Progenitor cell of endocrine pancreas (in vitro differentiated cells): ENCODE measurements around the gene SRP68. TPM values are rescaled to one million over a fixed set of nuclear protein-coding genes. Genes with fewer than 3 reads are reported as not detected.

Source experiments
- DNase-seq: peaks from one replicate; pipeline ENCODE4 v3.0.0; 2021; ENCODE audit warnings: low spot score; ENCODE audit not compliant: unreplicated experiment
- H3K27ac Mint-ChIP-seq: 2 replicates; pipeline ENCODE4 v1.8.0; 2021; ENCODE audit warnings: mild to moderate bottlenecking, moderate library complexity, mixed read lengths
- H3K27me3 Mint-ChIP-seq: 2 replicates; pipeline ENCODE4 v1.8.0; 2021; ENCODE audit warnings: mixed read lengths
- H3K36me3 Mint-ChIP-seq: 2 replicates; pipeline ENCODE4 v1.8.0; 2022; ENCODE audit warnings: mixed read lengths; ENCODE audit not compliant: insufficient read depth
- H3K4me1 Mint-ChIP-seq: 2 replicates; pipeline ENCODE4 v1.8.0; 2021; ENCODE audit warnings: low read depth, mixed read lengths
- H3K4me3 Mint-ChIP-seq: 2 replicates; pipeline ENCODE4 v1.8.0; 2021; ENCODE audit warnings: low read depth, mild to moderate bottlenecking, moderate library complexity, mixed read lengths
- H3K9me3 Mint-ChIP-seq: 2 replicates; pipeline ENCODE4 v1.8.0; 2021; ENCODE audit warnings: low read depth, mixed read lengths
- CTCF ChIP-seq: fragments of 200-600 bp; sonication (generic); IDR thresholded peaks from one replicate; pipeline ENCODE4 v1.5.0; 2021; ENCODE audit warnings: antibody characterized with exemption, mild to moderate bottlenecking; ENCODE audit not compliant: unreplicated experiment
- long read RNA-seq: library from polyadenylated mRNA; unstranded; transcript quantifications from one replicate; pipeline ENCODE4 v2.0.0, GENCODE V29; 2020
- total RNA-seq: library from RNA; stranded (reverse); gene quantifications from 2 replicates; pipeline ENCODE4 v1.2.1, GENCODE V29; 2021

Gene SRP68
- 74.9 and 79.4 TPM in 2 replicates for total RNA-seq
- long read RNA-seq, transcript SRP68-201 (16 exons, 2,649 nt) = major isoform, 13 of 30 reads
- long read RNA-seq, partial matches to known transcripts = 15 of 30 reads
- long read RNA-seq, other reads (novel, unspliced or antisense) = 2 of 30 reads

GRCh38 chr17:76072148-76072858 is at the start of gene SRP68:
Gene SRP68, minus strand, starts transcription at chr17:76072517. Its CDS starts 26 bp downstream, at chr17:76072491.
- Mint-ChIP-seq H3K4me3 (peak within 1 kb of the TSS; percentile 93), H3K4me1 (peaks cover 15% of the 10 kb centered on the region), H3K27me3 (peaks cover 36% of the 10 kb centered on the region), H3K27ac (peak within 1 kb of the TSS; percentile 97), H3K9me3 (no peaks in the 10 kb centered on the region), H3K36me3 (no peaks in the 10 kb centered on the region)
- no peak for TF ChIP-seq CTCF
- DNase-seq = peak; percentile 87

- H3K4me3 Mint-ChIP-seq = no peak overlapping the region
- no peaks in the 10 kb centered on the region for H3K9me3 Mint-ChIP-seq
- peaks cover 5% of the 10 kb centered on the region for H3K27me3 Mint-ChIP-seq
- peaks cover 16% of the 10 kb centered on the region for H3K4me1 Mint-ChIP-seq
- no peak for TF ChIP-seq CTCF
- DNase-seq = no peak
- no peak overlapping the region for H3K27ac Mint-ChIP-seq
- no peaks in the 10 kb centered on the region for H3K36me3 Mint-ChIP-seq
These were observed 49.7 kb upstream of the SRP68 start for GRCh38 chr17:76121932-76122430.

- Mint-ChIP-seq H3K27ac (no peak overlapping the region), H3K4me1 (peaks cover 10% of the 10 kb centered on the region), H3K27me3 (peaks cover 5% of the 10 kb centered on the region), H3K36me3 (no peaks in the 10 kb centered on the region), H3K4me3 (no peak overlapping the region), H3K9me3 (no peaks in the 10 kb centered on the region)
- no peak for DNase-seq
- TF ChIP-seq CTCF = no peak
These were observed 48.3 kb upstream of the SRP68 start for GRCh38 chr17:76120658-76121008.

- no peak overlapping the region for H3K27ac Mint-ChIP-seq
- TF ChIP-seq CTCF = no peak
- peaks cover 5% of the 10 kb centered on the region for H3K27me3 Mint-ChIP-seq
- no peaks in the 10 kb centered on the region for H3K36me3 Mint-ChIP-seq
- peaks cover 10% of the 10 kb centered on the region for H3K4me1 Mint-ChIP-seq
- no peak overlapping the region for H3K4me3 Mint-ChIP-seq
- no peak for DNase-seq
- no peaks in the 10 kb centered on the region for H3K9me3 Mint-ChIP-seq
These were observed 47.4 kb upstream of the SRP68 start for GRCh38 chr17:76119409-76120371.

- Mint-ChIP-seq H3K27me3 (peaks cover 5% of the 10 kb centered on the region), H3K4me3 (no peak overlapping the region), H3K4me1 (peaks cover 6% of the 10 kb centered on the region), H3K9me3 (no peaks in the 10 kb centered on the region), H3K36me3 (no peaks in the 10 kb centered on the region), H3K27ac (no peak overlapping the region)
- DNase-seq = no peak
- TF ChIP-seq CTCF = no peak
These were observed 42.9 kb upstream of the SRP68 start for GRCh38 chr17:76115138-76115754.
